Measurements from ENCODE around the gene CIT.

DNA sequence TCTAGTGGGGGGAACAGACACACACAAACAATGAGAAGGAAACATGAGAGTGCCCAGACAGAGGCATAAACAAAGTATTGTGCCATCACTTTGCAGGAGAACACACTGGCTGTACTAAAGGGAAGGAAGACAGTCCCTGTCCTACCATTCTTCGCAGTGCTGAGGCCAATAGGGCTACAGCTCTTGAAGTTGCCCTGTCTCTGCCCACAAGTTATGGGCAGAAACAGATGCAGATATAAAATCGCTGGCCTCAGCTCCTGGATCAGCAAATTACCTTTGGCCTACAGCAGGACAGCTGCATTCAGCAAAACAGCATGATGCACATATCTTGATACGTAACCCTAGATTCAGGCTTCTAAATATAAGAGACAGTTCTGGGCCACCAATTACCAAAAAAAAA is 232.2 kb downstream of the CIT start:
- TF ChIP-seq EP300 (IDR thresholded peaks at IDR 0.05) = no peak
- TF ChIP-seq, protein P1, sequence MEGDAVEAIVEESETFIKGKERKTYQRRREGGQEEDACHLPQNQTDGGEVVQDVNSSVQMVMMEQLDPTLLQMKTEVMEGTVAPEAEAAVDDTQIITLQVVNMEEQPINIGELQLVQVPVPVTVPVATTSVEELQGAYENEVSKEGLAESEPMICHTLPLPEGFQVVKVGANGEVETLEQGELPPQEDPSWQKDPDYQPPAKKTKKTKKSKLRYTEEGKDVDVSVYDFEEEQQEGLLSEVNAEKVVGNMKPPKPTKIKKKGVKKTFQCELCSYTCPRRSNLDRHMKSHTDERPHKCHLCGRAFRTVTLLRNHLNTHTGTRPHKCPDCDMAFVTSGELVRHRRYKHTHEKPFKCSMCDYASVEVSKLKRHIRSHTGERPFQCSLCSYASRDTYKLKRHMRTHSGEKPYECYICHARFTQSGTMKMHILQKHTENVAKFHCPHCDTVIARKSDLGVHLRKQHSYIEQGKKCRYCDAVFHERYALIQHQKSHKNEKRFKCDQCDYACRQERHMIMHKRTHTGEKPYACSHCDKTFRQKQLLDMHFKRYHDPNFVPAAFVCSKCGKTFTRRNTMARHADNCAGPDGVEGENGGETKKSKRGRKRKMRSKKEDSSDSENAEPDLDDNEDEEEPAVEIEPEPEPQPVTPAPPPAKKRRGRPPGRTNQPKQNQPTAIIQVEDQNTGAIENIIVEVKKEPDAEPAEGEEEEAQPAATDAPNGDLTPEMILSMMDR (IDR thresholded peaks at IDR 0.05) = no peak
- no peak for TF ChIP-seq POLR2A (IDR thresholded peaks at IDR 0.05)
